ENCODE measurements around the gene SPATS2. TPM values are rescaled to one million over a fixed set of nuclear protein-coding genes. Genes with fewer than 3 reads are reported as not detected.

SPATS2 gene
- total RNA-seq, 1 experiment from 2014 or later = 56.3 TPM

DNA sequence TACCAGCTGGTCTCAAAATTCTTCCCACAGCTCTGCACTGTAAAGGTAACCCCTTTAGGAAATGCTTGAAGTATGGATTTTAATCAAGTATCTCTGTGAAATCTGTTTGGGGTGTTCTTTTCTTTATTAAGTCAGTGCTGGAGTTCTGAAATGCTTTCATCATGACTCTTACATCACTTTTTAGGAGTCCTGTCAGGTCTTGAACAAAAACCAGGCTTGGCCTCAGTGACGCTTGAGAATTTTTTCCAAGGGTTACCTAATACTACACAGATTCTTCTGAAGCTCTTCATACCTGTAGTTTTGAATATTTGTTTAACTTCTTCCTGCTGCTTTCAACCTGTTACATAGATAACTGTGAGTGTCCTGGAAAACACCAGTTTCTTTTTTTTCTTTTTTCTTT, 124.6 kb downstream of the SPATS2 start:
- in situ Hi-C loops (cut with HindIII; ENCODE audit: low pct_unique_long_range_greater_than_20kb, low sequenced_read_pairs) (no loop called here), intact Hi-C loops (cut with micrococcal nuclease; ENCODE audit: unreplicated experiment) (no loop called here)
- POLR2A ChIA-PET = interaction anchor here (0.6 kb wide), 1 partner anchor 250 kb away, joined by 6 read pairs; the partner anchor contains the start of gene TMBIM6
- Histone ChIP-seq H3K9me3 (ENCODE audit: control insufficient read depth, insufficient read depth, low read depth, low read length) (no peaks in the 10 kb centered on the region), H3K4me3 (ENCODE audit: low read depth in 2 of 2, low read length in 2 of 2) (no peak overlapping the region), H3K36me3 (ENCODE audit: control insufficient read depth, insufficient read depth, low read length) (peaks cover 9% of the 10 kb centered on the region; the same call in 1 of the 2 replicates), H3K27ac (ENCODE audit: low read length) (no peak overlapping the region), H3K27me3 (ENCODE audit: control insufficient read depth, insufficient read depth, low read length) (no peaks in the 10 kb centered on the region), H3K4me1 (ENCODE audit: control insufficient read depth, insufficient read depth, low read length) (no peaks in the 10 kb centered on the region)
- DNase-seq (ENCODE audit: low read depth, low spot score) = no peak
- CTCF ChIA-PET = no interaction called here
- BruUV-seq (replicated peaks) = no TSS peak
- TF ChIP-seq TCF7L2 (IDR thresholded peaks at IDR 0.05; ENCODE audit: low read depth, low read length) (no peak), POLR2AphosphoS5 (IDR thresholded peaks at IDR 0.05; ENCODE audit: low read depth, low read length) (no peak), SIN3A (IDR thresholded peaks at IDR 0.05; ENCODE audit: borderline replicate concordance, insufficient read depth, low read depth, low read length) (no peak)
- TF ChIP-seq, protein P1, sequence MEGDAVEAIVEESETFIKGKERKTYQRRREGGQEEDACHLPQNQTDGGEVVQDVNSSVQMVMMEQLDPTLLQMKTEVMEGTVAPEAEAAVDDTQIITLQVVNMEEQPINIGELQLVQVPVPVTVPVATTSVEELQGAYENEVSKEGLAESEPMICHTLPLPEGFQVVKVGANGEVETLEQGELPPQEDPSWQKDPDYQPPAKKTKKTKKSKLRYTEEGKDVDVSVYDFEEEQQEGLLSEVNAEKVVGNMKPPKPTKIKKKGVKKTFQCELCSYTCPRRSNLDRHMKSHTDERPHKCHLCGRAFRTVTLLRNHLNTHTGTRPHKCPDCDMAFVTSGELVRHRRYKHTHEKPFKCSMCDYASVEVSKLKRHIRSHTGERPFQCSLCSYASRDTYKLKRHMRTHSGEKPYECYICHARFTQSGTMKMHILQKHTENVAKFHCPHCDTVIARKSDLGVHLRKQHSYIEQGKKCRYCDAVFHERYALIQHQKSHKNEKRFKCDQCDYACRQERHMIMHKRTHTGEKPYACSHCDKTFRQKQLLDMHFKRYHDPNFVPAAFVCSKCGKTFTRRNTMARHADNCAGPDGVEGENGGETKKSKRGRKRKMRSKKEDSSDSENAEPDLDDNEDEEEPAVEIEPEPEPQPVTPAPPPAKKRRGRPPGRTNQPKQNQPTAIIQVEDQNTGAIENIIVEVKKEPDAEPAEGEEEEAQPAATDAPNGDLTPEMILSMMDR (IDR thresholded peaks at IDR 0.05) = no peak
- TF ChIP-seq, protein P2, sequence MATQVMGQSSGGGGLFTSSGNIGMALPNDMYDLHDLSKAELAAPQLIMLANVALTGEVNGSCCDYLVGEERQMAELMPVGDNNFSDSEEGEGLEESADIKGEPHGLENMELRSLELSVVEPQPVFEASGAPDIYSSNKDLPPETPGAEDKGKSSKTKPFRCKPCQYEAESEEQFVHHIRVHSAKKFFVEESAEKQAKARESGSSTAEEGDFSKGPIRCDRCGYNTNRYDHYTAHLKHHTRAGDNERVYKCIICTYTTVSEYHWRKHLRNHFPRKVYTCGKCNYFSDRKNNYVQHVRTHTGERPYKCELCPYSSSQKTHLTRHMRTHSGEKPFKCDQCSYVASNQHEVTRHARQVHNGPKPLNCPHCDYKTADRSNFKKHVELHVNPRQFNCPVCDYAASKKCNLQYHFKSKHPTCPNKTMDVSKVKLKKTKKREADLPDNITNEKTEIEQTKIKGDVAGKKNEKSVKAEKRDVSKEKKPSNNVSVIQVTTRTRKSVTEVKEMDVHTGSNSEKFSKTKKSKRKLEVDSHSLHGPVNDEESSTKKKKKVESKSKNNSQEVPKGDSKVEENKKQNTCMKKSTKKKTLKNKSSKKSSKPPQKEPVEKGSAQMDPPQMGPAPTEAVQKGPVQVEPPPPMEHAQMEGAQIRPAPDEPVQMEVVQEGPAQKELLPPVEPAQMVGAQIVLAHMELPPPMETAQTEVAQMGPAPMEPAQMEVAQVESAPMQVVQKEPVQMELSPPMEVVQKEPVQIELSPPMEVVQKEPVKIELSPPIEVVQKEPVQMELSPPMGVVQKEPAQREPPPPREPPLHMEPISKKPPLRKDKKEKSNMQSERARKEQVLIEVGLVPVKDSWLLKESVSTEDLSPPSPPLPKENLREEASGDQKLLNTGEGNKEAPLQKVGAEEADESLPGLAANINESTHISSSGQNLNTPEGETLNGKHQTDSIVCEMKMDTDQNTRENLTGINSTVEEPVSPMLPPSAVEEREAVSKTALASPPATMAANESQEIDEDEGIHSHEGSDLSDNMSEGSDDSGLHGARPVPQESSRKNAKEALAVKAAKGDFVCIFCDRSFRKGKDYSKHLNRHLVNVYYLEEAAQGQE (IDR thresholded peaks at IDR 0.05; ENCODE audit: insufficient read depth in 1 of 2, low read depth in 2 of 2, low read length in 1 of 2) = no peak
- no peak for ATAC-seq

DNA sequence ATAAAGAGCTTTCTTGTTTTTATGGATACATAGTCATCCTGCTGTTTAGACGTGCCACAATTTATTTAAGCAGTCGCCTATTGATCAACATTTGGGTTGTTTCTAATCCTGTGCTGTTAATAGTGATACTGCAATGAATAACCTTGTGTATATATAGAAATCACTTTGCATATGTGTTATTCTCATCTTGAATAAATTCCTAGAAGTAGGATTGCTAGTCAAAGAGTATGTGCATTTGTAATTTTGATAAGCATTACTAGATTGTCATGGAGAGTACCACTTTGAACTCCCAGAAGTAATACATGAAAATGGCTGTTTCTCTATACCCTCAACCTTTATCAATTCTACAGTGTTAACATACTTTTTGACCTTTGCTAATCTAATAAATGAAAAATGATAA, 126.6 kb downstream of the SPATS2 start:
- H3K4me3 ChIP-seq (ENCODE audit: low read depth in 2 of 2, low read length in 2 of 2) = no peak overlapping the region
- TF ChIP-seq POLR2AphosphoS5 (IDR thresholded peaks at IDR 0.05; ENCODE audit: low read depth, low read length) = no peak
- TF ChIP-seq TCF7L2 (IDR thresholded peaks at IDR 0.05; ENCODE audit: low read depth, low read length) = no peak
- TF ChIP-seq, protein P2 (IDR thresholded peaks at IDR 0.05; ENCODE audit: insufficient read depth in 1 of 2, low read depth in 2 of 2, low read length in 1 of 2) = no peak
- TF ChIP-seq, protein P1 (IDR thresholded peaks at IDR 0.05) = no peak
- no peak for TF ChIP-seq SIN3A (IDR thresholded peaks at IDR 0.05; ENCODE audit: borderline replicate concordance, insufficient read depth, low read depth, low read length)
- H3K27ac ChIP-seq (ENCODE audit: low read length) = no peak overlapping the region
- intact Hi-C loops (cut with micrococcal nuclease; ENCODE audit: unreplicated experiment) = no loop called here
- DNase-seq (ENCODE audit: low read depth, low spot score) (no peak), ATAC-seq (no peak)
- in situ Hi-C loops (cut with HindIII; ENCODE audit: low pct_unique_long_range_greater_than_20kb, low sequenced_read_pairs) = no loop called here
- no peaks in the 10 kb centered on the region for H3K4me1 ChIP-seq (ENCODE audit: control insufficient read depth, insufficient read depth, low read length)
- BruUV-seq (replicated peaks) = no TSS peak
- H3K9me3 ChIP-seq (ENCODE audit: control insufficient read depth, insufficient read depth, low read depth, low read length) = no peaks in the 10 kb centered on the region
- CTCF ChIA-PET = no interaction called here
- H3K36me3 ChIP-seq (ENCODE audit: control insufficient read depth, insufficient read depth, low read length) = peaks cover 9% of the 10 kb centered on the region; the same call in 1 of the 2 replicates
- POLR2A ChIA-PET = no interaction called here
- no peaks in the 10 kb centered on the region for H3K27me3 ChIP-seq (ENCODE audit: control insufficient read depth, insufficient read depth, low read length)

Measured in Panc1 (cell line).